ENCODE data around the gene SFRP4.
"Not testable (repeated sequence)": the region's sequence is repeated elsewhere in the genome, so short reads cannot be mapped to it uniquely, and the experiment has no call there.

SFRP4 gene
- 0 to 0.11 (median 0) reads per million in 18 experiments for total RNA-seq

- DNase-seq, result peak; percentile 66 to 68
Observed at GRCh38 chr7:37916673-37917660, at the start of gene SFRP4. SFRP4 (minus strand) TSS chr7:37916817; CDS start chr7:37916537, 280 bp downstream.

- no peak for DNase-seq
Observed at GRCh38 chr7:37964196-37964595, 47.6 kb upstream of the SFRP4 start.

- DNase-seq, result no peak
Observed at GRCh38 chr7:37961251-37961650, 44.6 kb upstream of the SFRP4 start.

GRCh38 chr7:37960483-37960882 lies 43.9 kb upstream of the SFRP4 start:
- no peak for DNase-seq

- no peak for DNase-seq
Observed at GRCh38 chr7:37957221-37957970, 40.8 kb upstream of the SFRP4 start.

GRCh38 chr7:37956791-37957190 lies 40.2 kb upstream of the SFRP4 start:
- no peak for DNase-seq

- DNase-seq, result not testable (repeated sequence)
Observed at GRCh38 chr7:37954217-37954616, 37.6 kb upstream of the SFRP4 start.

- no peak for DNase-seq
Observed at GRCh38 chr7:37952240-37952639, 35.6 kb upstream of the SFRP4 start.

- DNase-seq, result no peak
Observed at GRCh38 chr7:37947941-37948210, 31.3 kb upstream of the SFRP4 start.

GRCh38 chr7:37947138-37947940 lies 30.7 kb upstream of the SFRP4 start:
- DNase-seq, result no peak

GRCh38 chr7:37945336-37945735 lies 28.7 kb upstream of the SFRP4 start:
- DNase-seq, result no peak

- no peak for DNase-seq
Observed at GRCh38 chr7:37944737-37945054, 28.1 kb upstream of the SFRP4 start.

GRCh38 chr7:37943905-37944736 lies 27.5 kb upstream of the SFRP4 start:
- DNase-seq, result no peak

GRCh38 chr7:37942934-37943610 lies 26.5 kb upstream of the SFRP4 start:
- DNase-seq, result no peak

GRCh38 chr7:37933018-37933566 lies 16.5 kb upstream of the SFRP4 start:
- DNase-seq, result no peak

GRCh38 chr7:37932543-37932942 lies 15.9 kb upstream of the SFRP4 start:
- no peak for DNase-seq

- DNase-seq, result no peak
Observed at GRCh38 chr7:37930226-37930948, 13.8 kb upstream of the SFRP4 start.

GRCh38 chr7:37928878-37929277 lies 12.3 kb upstream of the SFRP4 start:
- no peak for DNase-seq

- peak; percentile 13 to 59 for DNase-seq
Observed at GRCh38 chr7:37927773-37928444, 11.3 kb upstream of the SFRP4 start.

- no peak for DNase-seq
Observed at GRCh38 chr7:37925620-37926019, 9.0 kb upstream of the SFRP4 start.

Measured in inflammatory macrophage (primary cell).